IMR-90 (cell line): ENCODE data around the gene SPATA18. TPM values are rescaled to one million over a fixed set of nuclear protein-coding genes. Genes with fewer than 3 reads are reported as not detected.

Experiments used
- ATAC-seq: fragments of 200-7000 bp; cut with Tn5 transposase; 2 replicates; pipeline ENCODE4 v1.9.1; 2020; ENCODE audit warnings: low read depth, mild to moderate bottlenecking, moderate library complexity
- BruUV-seq: library from RNA; stranded (reverse); fragments of 400-500 nt; replicated peaks from 2 replicates; lab custom pipeline; 2021; lab: Mats Ljungman, UMichigan
- CTCF ChIA-PET: fragments of 300-600 bp; formaldehyde crosslinking; extraction: SDS; loops from one replicate; lab custom pipeline; 2021; ENCODE audit warnings: antibody characterized with exemption; lab: Yijun Ruan, JAX
- POLR2A ChIA-PET: fragments of 300-600 bp; sonication (Branson Sonifier 250); formaldehyde crosslinking; loops from one replicate; lab custom pipeline; 2022; ENCODE audit warnings: antibody characterized with exemption; ENCODE audit not compliant: unreplicated experiment; lab: Charles Lee
- DNase-seq: peaks from one replicate; pipeline ENCODE4 v3.0.0; 2013
- H2AFZ ChIP-seq: replicated peaks from 2 replicates; pipeline ENCODE3; 2013; ENCODE audit warnings: low read length, mild to moderate bottlenecking; ENCODE audit not compliant: poor library complexity
- H2AK5ac ChIP-seq: 2 replicates; pipeline ENCODE4 v1.6.1; 2013; ENCODE audit warnings: low read depth, low read length, inconsistent platforms
- H2AK9ac ChIP-seq: replicated peaks from 2 replicates; pipeline ENCODE3; 2013; ENCODE audit warnings: mild to moderate bottlenecking, low read depth, low read length, moderate library complexity; ENCODE audit not compliant: poor library complexity
- H2BK120ac ChIP-seq: 2 replicates; pipeline ENCODE4 v1.6.1; 2013; ENCODE audit warnings: low read depth, low read length, inconsistent platforms
- H2BK15ac ChIP-seq: 3 replicates; pipeline ENCODE4 v1.6.1; 2013; ENCODE audit warnings: low read depth, low read length, inconsistent platforms
- H2BK20ac ChIP-seq: 2 replicates; pipeline ENCODE4 v1.6.1; 2013; ENCODE audit warnings: low read depth, mild to moderate bottlenecking, inconsistent platforms, low read length, moderate library complexity
- H2BK5ac ChIP-seq: 2 replicates; pipeline ENCODE4 v1.6.1; 2013; ENCODE audit warnings: mild to moderate bottlenecking, low read depth, low read length, inconsistent platforms; ENCODE audit not compliant: poor library complexity, severe bottlenecking
- H3K14ac ChIP-seq: replicated peaks from 2 replicates; pipeline ENCODE4 v1.6.1; 2013; ENCODE audit warnings: low read depth, low read length, inconsistent platforms
- H3K18ac ChIP-seq: 2 replicates; pipeline ENCODE4 v1.6.1; 2013; ENCODE audit warnings: low read depth, low read length, control low read depth
- H3K23ac ChIP-seq: 2 replicates; pipeline ENCODE4 v1.6.1; 2013; ENCODE audit warnings: low read depth, low read length, inconsistent platforms
- H3K27ac ChIP-seq: 2 replicates; pipeline ENCODE4 v1.5.1; 2013; ENCODE audit warnings: mild to moderate bottlenecking, control low read depth, low read length; ENCODE audit not compliant: insufficient read depth
- H3K27me3 ChIP-seq: 2 replicates; pipeline ENCODE4 v1.6.1; 2013; ENCODE audit warnings: low read length; ENCODE audit not compliant: control insufficient read depth, insufficient read depth
- H3K36me3 ChIP-seq: 2 replicates; pipeline ENCODE4 v1.6.1; 2013; ENCODE audit warnings: low read length, mixed read lengths; ENCODE audit not compliant: control insufficient read depth, insufficient read depth
- H3K4ac ChIP-seq: 2 replicates; pipeline ENCODE4 v1.6.1; 2013; ENCODE audit warnings: low read depth, low read length, inconsistent platforms
- H3K4me1 ChIP-seq: 2 replicates; pipeline ENCODE4 v1.6.1; 2013; ENCODE audit warnings: low read length, mixed read lengths; ENCODE audit not compliant: control insufficient read depth, insufficient read depth
- H3K4me2 ChIP-seq: 2 replicates; pipeline ENCODE4 v1.6.1; 2013; ENCODE audit warnings: low read depth, mild to moderate bottlenecking, control low read depth, low read length, moderate library complexity
- H3K4me3 ChIP-seq: 2 replicates; pipeline ENCODE4 v1.5.1; 2013; ENCODE audit warnings: low read depth, mild to moderate bottlenecking, control low read depth, low read length, moderate library complexity; ENCODE audit not compliant: insufficient read depth
- H3K56ac ChIP-seq: 2 replicates; pipeline ENCODE4 v1.6.1; 2013; ENCODE audit warnings: low read length, inconsistent platforms; ENCODE audit not compliant: insufficient read depth; ENCODE audit errors: extremely low read depth
- H3K79me1 ChIP-seq, 2 experiments: 2 replicates each; pipeline ENCODE4 v1.6.1; 2013; ENCODE audit warnings: low read length in 2 of 2, inconsistent platforms in 1 of 2, low read depth in 1 of 2
- H3K9ac ChIP-seq: 2 replicates; pipeline ENCODE4 v1.6.1; 2013; ENCODE audit warnings: low read depth, low read length, control low read depth
- H3K9me1 ChIP-seq: 2 replicates; pipeline ENCODE4 v1.6.1; 2013; ENCODE audit warnings: low read length, inconsistent platforms; ENCODE audit not compliant: insufficient read depth
- H3K9me3 ChIP-seq: 2 replicates; pipeline ENCODE4 v1.6.1; 2013; ENCODE audit warnings: low read length; ENCODE audit not compliant: control insufficient read depth, insufficient read depth
- H4K20me1 ChIP-seq: 2 replicates; pipeline ENCODE4 v1.6.1; 2013; ENCODE audit warnings: low read length, inconsistent platforms; ENCODE audit not compliant: insufficient read depth
- H4K5ac ChIP-seq: 2 replicates; pipeline ENCODE4 v1.6.1; 2013; ENCODE audit warnings: mild to moderate bottlenecking, low read depth, low read length, control low read depth
- H4K8ac ChIP-seq, 2 experiments: 2 replicates each; pipeline ENCODE4 v1.6.1; 2013; ENCODE audit warnings: low read depth in 2 of 2, low read length in 2 of 2, control low read depth in 1 of 2, inconsistent platforms in 1 of 2
- H4K91ac ChIP-seq: 2 replicates; pipeline ENCODE4 v1.6.1; 2013; ENCODE audit warnings: low read depth, low read length, inconsistent platforms; ENCODE audit not compliant: insufficient read depth
- BHLHE40 ChIP-seq: fragments of 150-350 bp; IDR thresholded peaks from 2 replicates; pipeline ENCODE4 v1.6.1; 2016; ENCODE audit warnings: mild to moderate bottlenecking, low read depth, low read length
- CEBPB ChIP-seq: IDR thresholded peaks from 2 replicates; pipeline ENCODE4 v1.6.1; 2012; ENCODE audit warnings: low read depth, low read length, improper control_type of control experiment
- CHD1 ChIP-seq: IDR thresholded peaks from 2 replicates; pipeline ENCODE4 v1.6.1; 2012; ENCODE audit warnings: low read depth, low read length, improper control_type of control experiment
- FOS ChIP-seq: fragments of 150-350 bp; IDR thresholded peaks from 2 replicates; pipeline ENCODE4 v1.6.1; 2016; ENCODE audit warnings: low read depth, low read length
- MAFK ChIP-seq: IDR thresholded peaks from 2 replicates; pipeline ENCODE4 v1.6.1; 2012; ENCODE audit warnings: low read depth, low read length, improper control_type of control experiment
- MAZ ChIP-seq: IDR thresholded peaks from 2 replicates; pipeline ENCODE4 v1.6.1; 2012; ENCODE audit warnings: low read depth, mild to moderate bottlenecking, low read length, improper control_type of control experiment, moderate library complexity, borderline replicate concordance
- MXI1 ChIP-seq: IDR thresholded peaks from 2 replicates; pipeline ENCODE4 v1.6.1; 2012; ENCODE audit warnings: low read depth, mild to moderate bottlenecking, low read length, moderate library complexity, borderline replicate concordance
- NFE2L2 ChIP-seq: fragments of 150-350 bp; IDR thresholded peaks from 2 replicates; pipeline ENCODE4 v1.6.1; 2016; ENCODE audit warnings: low read depth, mild to moderate bottlenecking, low read length
- POLR2A ChIP-seq: IDR thresholded peaks from 2 replicates; pipeline ENCODE4 v1.6.1; 2012; ENCODE audit warnings: mild to moderate bottlenecking, low read depth, low read length
- RAD21 ChIP-seq: IDR thresholded peaks from 2 replicates; pipeline ENCODE4 v1.6.1; 2012; ENCODE audit warnings: low read length, improper control_type of control experiment
- RCOR1 ChIP-seq: IDR thresholded peaks from 2 replicates; pipeline ENCODE4 v1.6.1; 2012; ENCODE audit warnings: mild to moderate bottlenecking, low read length, improper control_type of control experiment; ENCODE audit not compliant: insufficient replicate concordance
- RFX5 ChIP-seq: IDR thresholded peaks from 2 replicates; pipeline ENCODE4 v1.8.0; 2012; ENCODE audit warnings: low read depth, mild to moderate bottlenecking, low read length, moderate library complexity
- SMC3 ChIP-seq: fragments of 150-350 bp; IDR thresholded peaks from 2 replicates; pipeline ENCODE4 v1.6.1; 2016; ENCODE audit warnings: low read depth, mild to moderate bottlenecking, antibody characterized with exemption, low read length, moderate library complexity
- WGBS, 2 experiments: methylation state at CpG; one replicate each; pipeline versions ENCODE4 v1.1.5 to v1.1.7; 2013; ENCODE audit warnings: missing lambda C conversion rate in 2 of 2; ENCODE audit not compliant: insufficient read length in 1 of 2; ENCODE audit errors: extremely low coverage in 2 of 2; 5-methylcytosine and 5-hydroxymethylcytosine counted together
- dilution Hi-C: fragments of 300-500 bp; cut with HindIII; formaldehyde crosslinking; loops from one replicate; pipeline ENCODE4 v1.14.3; 2018; ENCODE audit warnings: low sequenced_read_pairs; ENCODE audit not compliant: unreplicated experiment
- in situ Hi-C: fragments of 300-500 bp; cut with MboI; formaldehyde crosslinking; loops from 3 replicates; pipeline ENCODE4 v1.14.3; 2019; ENCODE audit warnings: low sequenced_read_pairs, inconsistent platforms, mixed read lengths
- intact Hi-C: fragments of 100-400 bp; cut with micrococcal nuclease; formaldehyde crosslinking; loops from 2 replicates; pipeline ENCODE4 v1.10.0; 2022
- polyA plus RNA-seq, 3 experiments: library from polyadenylated mRNA; depleted of rRNA; stranded (reverse); fragments of >200 nt; gene quantifications; 2 replicates each; pipeline ENCODE4 v1.2.3, GENCODE V29; 2012; ENCODE audit warnings: low replicate concordance in 1 of 3
- total RNA-seq: library from RNA; depleted of rRNA; stranded (reverse); fragments of >200 nt; gene quantifications from 2 replicates; pipeline ENCODE4 v1.2.3, GENCODE V29; 2012
- TF ChIP-seq, protein P1 (sequence below): conservative IDR thresholded peaks from 2 replicates; pipeline ENCODE4 v1.5.1; 2012; ENCODE audit warnings: mild to moderate bottlenecking, low read depth, low read length, improper control_type of control experiment
- TF ChIP-seq, protein P2 (sequence below): fragments of 150-350 bp; IDR thresholded peaks from 2 replicates; pipeline ENCODE4 v1.6.1; 2016; ENCODE audit warnings: low read depth, mild to moderate bottlenecking, low read length, moderate library complexity, borderline replicate concordance
- TF ChIP-seq, protein P3 (sequence below): fragments of 150-350 bp; IDR thresholded peaks from 2 replicates; pipeline ENCODE4 v1.6.1; 2017; ENCODE audit warnings: mild to moderate bottlenecking, antibody characterized with exemption, low read length, low read depth

Gene SPATA18
- total and polyA plus RNA-seq, 2 of the 4 experiments (the other 2 are of a cell fraction): 3.0 to 4.7 TPM

DNA sequence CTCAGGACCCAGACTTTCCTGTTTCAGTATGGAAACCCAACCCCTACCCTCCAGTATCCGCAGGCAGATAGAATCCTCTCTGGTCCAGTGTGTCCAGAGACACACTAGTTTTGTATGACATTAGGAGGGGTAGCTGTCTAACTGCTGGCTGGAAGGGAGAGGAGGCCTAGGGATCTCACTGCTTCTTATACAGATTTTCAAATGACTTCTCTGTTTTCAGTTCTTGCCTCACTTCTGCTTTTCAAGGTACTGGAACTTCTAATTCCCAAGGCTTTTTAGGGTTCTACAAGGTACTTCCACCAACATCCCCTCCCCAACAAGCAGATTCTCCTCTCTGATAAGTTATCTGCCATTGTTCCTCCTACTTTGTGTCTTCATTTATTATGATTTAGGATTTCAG, 19.1 kb upstream of the SPATA18 start:
- Histone ChIP-seq H2BK20ac (no peak overlapping the region), H3K23ac (no peak overlapping the region), H2AK9ac (no peak overlapping the region), H3K79me1 (peaks cover 29 to 47% of the 10 kb centered on the region in 2 experiments), H2BK5ac (no peak overlapping the region), H4K5ac (no peak overlapping the region), H2BK15ac (no peak overlapping the region), H3K27me3 (no peaks in the 10 kb centered on the region), H2AFZ (no peak overlapping the region), H3K56ac (no peak overlapping the region), H3K4ac (no peak overlapping the region), H3K27ac (no peak overlapping the region; the same call in 1 of the 2 replicates), H4K91ac (no peak overlapping the region), H3K9ac (no peak overlapping the region), H3K4me3 (no peak overlapping the region), H3K36me3 (peaks cover 19% of the 10 kb centered on the region), H2AK5ac (no peak overlapping the region), H3K9me1 (peaks cover 11% of the 10 kb centered on the region), H4K20me1 (peaks cover 6% of the 10 kb centered on the region; the same call in 1 of the 2 replicates), H3K14ac (no peak overlapping the region), H2BK120ac (no peak overlapping the region), H3K9me3 (no peaks in the 10 kb centered on the region), H3K4me2 (no peak overlapping the region), H3K4me1 (0 out of 2 replicates have a peak, but pooled peaks cover 4% of the 10 kb centered on the region), H4K8ac (no peak overlapping the region), H3K18ac (no peak overlapping the region)
- POLR2A ChIA-PET: no interaction called here
- TF ChIP-seq RFX5 (no peak), SMC3 (no peak), CHD1 (no peak), RAD21 (no peak), MAZ (no peak), POLR2A (no peak), BHLHE40 (no peak), FOS (no peak), MAFK (no peak), CEBPB (no peak), RCOR1 (no peak), NFE2L2 (no peak), MXI1 (no peak)
- TF ChIP-seq, protein P1, sequence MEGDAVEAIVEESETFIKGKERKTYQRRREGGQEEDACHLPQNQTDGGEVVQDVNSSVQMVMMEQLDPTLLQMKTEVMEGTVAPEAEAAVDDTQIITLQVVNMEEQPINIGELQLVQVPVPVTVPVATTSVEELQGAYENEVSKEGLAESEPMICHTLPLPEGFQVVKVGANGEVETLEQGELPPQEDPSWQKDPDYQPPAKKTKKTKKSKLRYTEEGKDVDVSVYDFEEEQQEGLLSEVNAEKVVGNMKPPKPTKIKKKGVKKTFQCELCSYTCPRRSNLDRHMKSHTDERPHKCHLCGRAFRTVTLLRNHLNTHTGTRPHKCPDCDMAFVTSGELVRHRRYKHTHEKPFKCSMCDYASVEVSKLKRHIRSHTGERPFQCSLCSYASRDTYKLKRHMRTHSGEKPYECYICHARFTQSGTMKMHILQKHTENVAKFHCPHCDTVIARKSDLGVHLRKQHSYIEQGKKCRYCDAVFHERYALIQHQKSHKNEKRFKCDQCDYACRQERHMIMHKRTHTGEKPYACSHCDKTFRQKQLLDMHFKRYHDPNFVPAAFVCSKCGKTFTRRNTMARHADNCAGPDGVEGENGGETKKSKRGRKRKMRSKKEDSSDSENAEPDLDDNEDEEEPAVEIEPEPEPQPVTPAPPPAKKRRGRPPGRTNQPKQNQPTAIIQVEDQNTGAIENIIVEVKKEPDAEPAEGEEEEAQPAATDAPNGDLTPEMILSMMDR: no peak
- TF ChIP-seq, protein P2, sequence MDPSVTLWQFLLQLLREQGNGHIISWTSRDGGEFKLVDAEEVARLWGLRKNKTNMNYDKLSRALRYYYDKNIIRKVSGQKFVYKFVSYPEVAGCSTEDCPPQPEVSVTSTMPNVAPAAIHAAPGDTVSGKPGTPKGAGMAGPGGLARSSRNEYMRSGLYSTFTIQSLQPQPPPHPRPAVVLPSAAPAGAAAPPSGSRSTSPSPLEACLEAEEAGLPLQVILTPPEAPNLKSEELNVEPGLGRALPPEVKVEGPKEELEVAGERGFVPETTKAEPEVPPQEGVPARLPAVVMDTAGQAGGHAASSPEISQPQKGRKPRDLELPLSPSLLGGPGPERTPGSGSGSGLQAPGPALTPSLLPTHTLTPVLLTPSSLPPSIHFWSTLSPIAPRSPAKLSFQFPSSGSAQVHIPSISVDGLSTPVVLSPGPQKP: no peak
- TF ChIP-seq, protein P3, sequence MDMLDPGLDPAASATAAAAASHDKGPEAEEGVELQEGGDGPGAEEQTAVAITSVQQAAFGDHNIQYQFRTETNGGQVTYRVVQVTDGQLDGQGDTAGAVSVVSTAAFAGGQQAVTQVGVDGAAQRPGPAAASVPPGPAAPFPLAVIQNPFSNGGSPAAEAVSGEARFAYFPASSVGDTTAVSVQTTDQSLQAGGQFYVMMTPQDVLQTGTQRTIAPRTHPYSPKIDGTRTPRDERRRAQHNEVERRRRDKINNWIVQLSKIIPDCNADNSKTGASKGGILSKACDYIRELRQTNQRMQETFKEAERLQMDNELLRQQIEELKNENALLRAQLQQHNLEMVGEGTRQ: no peak
- no CpG with 5 or more reads among the region's 1 CpG for WGBS, 2 experiments
- in situ Hi-C loops (loop anchor here (10.0 kb wide), 1 partner anchor 137 kb away; no protein-coding TSS in a partner anchor), dilution Hi-C loops (no loop called here), intact Hi-C loops (no loop called here)
- ATAC-seq (no peak), DNase-seq (no peak)
- CTCF ChIA-PET: no interaction called here
- BruUV-seq: no TSS peak
